Transverse colon (tissue), 4 donors: ENCODE measurements around the gene CBFA2T2. TPM values are rescaled to one million over a fixed set of nuclear protein-coding genes. Genes with fewer than 3 reads are reported as not detected.
"Not testable (repeated sequence)": the region's sequence is repeated elsewhere in the genome, so short reads cannot be mapped to it uniquely, and the experiment has no call there.

ENCODE experiments used
- DNase-seq: peaks from one replicate; pipeline ENCODE4 v3.0.0-alpha.2; 2019
- H3K27ac ChIP-seq, 4 donors: fragments of 200-600 bp; sonication (generic); 2 replicates each; pipeline ENCODE4 v1.5.1; 2016 to 2018; ENCODE audit warnings: inconsistent platforms in 4 of 4
- H3K27me3 ChIP-seq: fragments of 200-600 bp; sonication (generic); 2 replicates; pipeline ENCODE4 v1.5.1; 2017; ENCODE audit warnings: inconsistent platforms
- H3K36me3 ChIP-seq, 4 donors: fragments of 200-600 bp; sonication (generic); 2 replicates each; pipeline ENCODE4 v1.5.1; 2017 to 2019; ENCODE audit warnings: inconsistent platforms in 4 of 4
- H3K4me1 ChIP-seq, 4 donors: fragments of 200-600 bp; sonication (generic); 2 replicates each; pipeline ENCODE4 v1.5.1; 2017 to 2020; ENCODE audit warnings: inconsistent platforms in 4 of 4
- H3K4me3 ChIP-seq, 4 donors: fragments of 200-600 bp; sonication (generic); 1 replicate in 1 of 4; 2 replicates in 3 of 4; pipeline versions ENCODE4 v1.5.1 to v1.6.1; 2017 to 2019; ENCODE audit warnings: inconsistent platforms in 4 of 4
- H3K9me3 ChIP-seq, 2 donors: fragments of 200-600 bp; sonication (generic); 2 replicates each; pipeline ENCODE4 v1.5.1; 2017 to 2019; ENCODE audit warnings: inconsistent platforms in 2 of 2
- EP300 ChIP-seq: sonication (generic); formaldehyde crosslinking; IDR thresholded peaks from one replicate; pipeline ENCODE4 v1.6.1; 2017; ENCODE audit warnings: antibody characterized with exemption, low read depth
- POLR2A ChIP-seq: fragments of 450-650 bp; IDR thresholded peaks from one replicate; pipeline ENCODE4 v1.6.1; 2016; ENCODE audit warnings: antibody characterized with exemption, mild to moderate bottlenecking, moderate library complexity
- POLR2AphosphoS5 ChIP-seq, 3 donors: sonication (generic); formaldehyde crosslinking; IDR thresholded peaks; one replicate each; pipeline ENCODE4 v1.6.1; 2016; ENCODE audit warnings: antibody characterized with exemption in 3 of 3
- WGBS, 2 donors: methylation state at CpG; one replicate each; pipeline ENCODE4 v1.1.5; 2018; ENCODE audit warnings: low coverage in 1 of 2; 5-methylcytosine and 5-hydroxymethylcytosine counted together
- in situ Hi-C, 4 donors: fragments of 200-750 bp; cut with MboI; loops; one replicate each; pipeline versions ENCODE4 v1.15.0 to v1.15.1; 2017; ENCODE audit warnings: low sequenced_read_pairs in 3 of 4, low pct_ligation_motif_present in 1 of 4, low pct_unique_long_range_greater_than_20kb in 1 of 4
- intact Hi-C: fragments of 100-400 bp; cut with DNase I; formaldehyde crosslinking; loops from one replicate; pipeline ENCODE4 v1.15.1; 2023; ENCODE audit warnings: low total_unique reads
- total RNA-seq, 4 donors: library from RNA; depleted of rRNA; stranded (reverse); fragments of >200 nt; gene quantifications; one replicate each; pipeline ENCODE4 v1.1.0, GENCODE V29; 2016
- TF ChIP-seq, protein P1 (sequence below), 5 experiments: fragments of 200-600 bp in 3 of 5; fragments of 450-650 bp in 2 of 5; sonication (generic) in 3 of 5; IDR thresholded peaks; 1 replicate in 2 of 5; 2 replicates in 3 of 5; pipeline ENCODE4 v1.5.1; 2016 to 2017; ENCODE audit warnings: antibody characterized with exemption in 5 of 5, inconsistent platforms in 3 of 5, mild to moderate bottlenecking in 2 of 5, moderate library complexity in 1 of 5

The CBFA2T2 gene
- total RNA-seq, 4 donors from 2014 or later, result 35.8 to 62.3 (median 46.6) TPM

DNA sequence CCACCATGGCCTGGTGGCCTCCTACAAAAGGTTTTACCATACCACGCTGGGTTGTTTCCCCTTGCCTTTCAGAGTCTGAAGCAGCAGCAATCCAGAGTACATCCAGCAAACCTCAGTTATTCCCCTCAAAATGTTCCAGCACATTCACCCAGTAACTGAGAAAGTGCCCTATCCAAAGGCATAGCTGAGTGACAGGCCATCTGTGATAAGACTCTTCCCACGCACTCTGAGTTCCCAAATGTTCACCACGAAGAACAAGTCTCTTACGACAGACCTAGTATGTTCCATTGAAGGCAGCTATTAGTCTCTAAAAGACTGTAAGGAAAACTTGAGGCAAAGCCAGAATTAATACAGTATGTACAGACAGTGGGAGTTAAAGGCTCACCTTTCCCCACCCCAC lies 140.6 kb downstream of the CBFA2T2 start:
- H3K27me3 ChIP-seq, result no peaks in the 10 kb centered on the region
- no peak overlapping the region for H3K4me3 ChIP-seq
- TF ChIP-seq EP300, result no peak
- no peak for TF ChIP-seq POLR2A
- TF ChIP-seq POLR2AphosphoS5 (IDR thresholded peaks at IDR 0.05), result no peak
- TF ChIP-seq, protein P1, sequence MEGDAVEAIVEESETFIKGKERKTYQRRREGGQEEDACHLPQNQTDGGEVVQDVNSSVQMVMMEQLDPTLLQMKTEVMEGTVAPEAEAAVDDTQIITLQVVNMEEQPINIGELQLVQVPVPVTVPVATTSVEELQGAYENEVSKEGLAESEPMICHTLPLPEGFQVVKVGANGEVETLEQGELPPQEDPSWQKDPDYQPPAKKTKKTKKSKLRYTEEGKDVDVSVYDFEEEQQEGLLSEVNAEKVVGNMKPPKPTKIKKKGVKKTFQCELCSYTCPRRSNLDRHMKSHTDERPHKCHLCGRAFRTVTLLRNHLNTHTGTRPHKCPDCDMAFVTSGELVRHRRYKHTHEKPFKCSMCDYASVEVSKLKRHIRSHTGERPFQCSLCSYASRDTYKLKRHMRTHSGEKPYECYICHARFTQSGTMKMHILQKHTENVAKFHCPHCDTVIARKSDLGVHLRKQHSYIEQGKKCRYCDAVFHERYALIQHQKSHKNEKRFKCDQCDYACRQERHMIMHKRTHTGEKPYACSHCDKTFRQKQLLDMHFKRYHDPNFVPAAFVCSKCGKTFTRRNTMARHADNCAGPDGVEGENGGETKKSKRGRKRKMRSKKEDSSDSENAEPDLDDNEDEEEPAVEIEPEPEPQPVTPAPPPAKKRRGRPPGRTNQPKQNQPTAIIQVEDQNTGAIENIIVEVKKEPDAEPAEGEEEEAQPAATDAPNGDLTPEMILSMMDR (IDR thresholded peaks at IDR 0.05), result no peak
- in situ Hi-C loops, result no loop called here
- H3K36me3 ChIP-seq, result peaks cover 0 to 58% (median 24%) of the 10 kb centered on the region in 4 donors
- H3K27ac ChIP-seq, result no peak overlapping the region
- no peaks in the 10 kb centered on the region for H3K4me1 ChIP-seq
- no peak for DNase-seq
- H3K9me3 ChIP-seq, result no peaks in the 10 kb centered on the region
- intact Hi-C loops, result no loop called here
- WGBS, 2 donors, result 98 to 100% methylated on average over 3 to 4 of the region's 4 CpGs

DNA sequence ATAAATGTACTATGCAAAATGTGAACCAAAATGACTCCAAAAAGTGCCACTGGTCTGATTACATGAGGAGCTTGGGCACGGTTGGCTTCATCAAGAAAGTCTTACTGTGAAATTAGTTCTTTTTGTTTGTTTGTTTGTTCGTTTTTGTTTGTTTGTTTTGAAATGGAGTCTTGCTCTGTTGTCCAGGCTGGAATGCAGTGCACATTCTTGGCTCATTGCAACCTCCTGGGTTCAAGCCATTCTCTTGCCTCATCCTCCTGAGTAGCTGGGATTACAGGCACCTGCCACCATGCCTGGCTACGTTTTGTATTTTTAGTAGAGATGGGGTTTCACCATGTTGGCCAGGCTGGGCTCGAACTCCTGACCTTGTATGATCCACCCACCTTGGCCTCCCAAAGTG lies 142.0 kb downstream of the CBFA2T2 start:
- H3K27me3 ChIP-seq, in situ Hi-C loops, H3K4me1 ChIP-seq, H3K4me3 ChIP-seq, H3K27ac ChIP-seq, DNase-seq, H3K9me3 ChIP-seq, intact Hi-C loops: not testable (repeated sequence)
- WGBS, 2 donors, result 77 to 81% methylated on average over 4 of the region's 4 CpGs
- peaks cover 0 to 54% (median 20%) of the 10 kb centered on the region in 4 donors for H3K36me3 ChIP-seq

DNA sequence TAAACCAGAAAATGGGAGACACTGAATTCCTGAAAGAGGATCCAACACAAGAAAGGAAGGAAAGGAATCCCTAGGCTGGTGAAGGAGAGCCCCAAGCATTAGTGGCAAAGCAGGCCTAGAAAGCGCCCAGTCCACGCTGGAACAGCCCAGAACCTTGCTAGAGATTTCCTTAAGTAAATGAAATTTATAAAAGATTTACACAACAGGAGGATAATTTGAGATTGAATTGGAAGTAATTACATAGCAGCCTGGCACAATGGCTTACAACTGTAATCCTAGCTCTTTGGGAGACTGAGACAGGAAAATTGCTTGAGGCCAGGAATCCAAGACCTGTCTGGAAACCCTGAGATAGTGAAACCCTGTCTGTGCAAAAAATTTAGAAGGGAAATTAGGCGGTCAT lies 145.4 kb downstream of the CBFA2T2 start:
- intact Hi-C loops (no loop called here), in situ Hi-C loops (no loop called here)
- no peak for DNase-seq
- WGBS, 2 donors, result 95 to 97% methylated on average over 2 to 3 of the region's 3 CpGs
- Histone ChIP-seq H3K4me3 (no peak overlapping the region), H3K36me3 (peaks cover 0 to 50% (median 17%) of the 10 kb centered on the region in 4 donors), H3K9me3 (no peaks in the 10 kb centered on the region), H3K27ac (no peak overlapping the region), H3K27me3 (no peaks in the 10 kb centered on the region), H3K4me1 (no peaks in the 10 kb centered on the region)
- TF ChIP-seq POLR2AphosphoS5 (IDR thresholded peaks at IDR 0.05) (no peak), EP300 (no peak), POLR2A (no peak)
- TF ChIP-seq, protein P1 (IDR thresholded peaks at IDR 0.05), result no peak

DNA sequence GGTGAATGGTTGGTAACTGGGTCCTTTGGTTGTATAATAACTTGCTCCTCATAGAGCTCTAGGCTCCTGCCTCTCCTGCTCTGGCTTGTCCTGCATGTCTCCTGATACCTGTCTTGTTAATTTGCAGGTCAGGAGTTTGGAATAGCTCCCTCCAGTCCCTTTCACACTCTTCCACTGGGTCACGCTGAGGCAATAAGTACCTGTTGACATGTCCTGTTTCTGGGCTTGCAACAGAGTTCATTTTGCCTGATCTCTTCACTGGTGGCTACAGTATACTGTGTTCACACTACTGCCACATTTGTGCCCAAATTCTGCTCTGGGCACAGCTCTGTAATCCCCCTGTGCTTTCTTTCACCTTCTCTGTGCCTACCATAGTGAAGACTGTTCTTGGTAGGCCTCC lies 146.9 kb downstream of the CBFA2T2 start:
- no peak for TF ChIP-seq POLR2A
- no peak for TF ChIP-seq POLR2AphosphoS5 (IDR thresholded peaks at IDR 0.05)
- TF ChIP-seq EP300, result no peak
- TF ChIP-seq, protein P1 (IDR thresholded peaks at IDR 0.05), result no peak
- H3K27me3 ChIP-seq, result no peaks in the 10 kb centered on the region
- DNase-seq, result no peak
- in situ Hi-C loops (no loop called here), intact Hi-C loops (no loop called here)
- peaks cover 0 to 54% (median 17%) of the 10 kb centered on the region in 4 donors for H3K36me3 ChIP-seq
- no peaks in the 10 kb centered on the region for H3K4me1 ChIP-seq
- H3K9me3 ChIP-seq, result no peaks in the 10 kb centered on the region
- WGBS, 2 donors, result 91% methylated on average over 1 of the region's 1 CpG; no CpG with 5 or more reads in 1 of the 2 donors
- no peak overlapping the region for H3K4me3 ChIP-seq
- H3K27ac ChIP-seq, result no peak overlapping the region

DNA sequence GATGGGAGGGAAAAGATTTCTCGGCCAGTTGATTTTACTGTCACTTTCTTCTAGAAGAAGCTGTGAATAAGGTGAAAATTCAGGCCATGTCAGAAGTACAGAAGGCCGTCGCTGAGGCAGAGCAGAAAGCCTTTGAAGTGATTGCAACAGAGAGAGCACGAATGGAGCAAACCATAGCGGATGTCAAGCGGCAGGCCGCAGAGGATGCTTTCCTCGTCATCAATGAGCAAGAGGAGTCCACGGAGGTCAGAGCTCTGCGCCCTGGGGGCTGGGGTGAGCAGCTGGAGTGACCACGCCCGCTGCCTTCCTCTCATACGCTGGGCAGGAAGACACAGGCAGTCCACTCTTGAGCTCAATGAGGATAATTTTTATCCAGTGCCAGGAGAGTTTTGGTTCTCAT lies 150.4 kb downstream of the CBFA2T2 start:
- Histone ChIP-seq H3K4me3 (no peak overlapping the region), H3K27me3 (no peaks in the 10 kb centered on the region), H3K9me3 (no peaks in the 10 kb centered on the region), H3K36me3 (peaks cover 0 to 45% (median 19%) of the 10 kb centered on the region in 4 donors), H3K4me1 (no peaks in the 10 kb centered on the region), H3K27ac (no peak overlapping the region)
- no peak for DNase-seq
- intact Hi-C loops, result no loop called here
- in situ Hi-C loops, result no loop called here
- TF ChIP-seq POLR2A, result no peak
- TF ChIP-seq, protein P1 (IDR thresholded peaks at IDR 0.05), result no peak
- TF ChIP-seq POLR2AphosphoS5 (IDR thresholded peaks at IDR 0.05), result no peak
- no peak for TF ChIP-seq EP300
- WGBS, 2 donors, result 92 to 100% methylated on average over 2 to 13 of the region's 13 CpGs
